GM21390 (cell line): Measurements from ENCODE around the gene ZBTB22.

ENCODE experiments used
- ATAC-seq: cut with Tn5 transposase; IDR thresholded peaks from one replicate; pipeline ENCODE4 v1.9.1; 2021; ENCODE audit not compliant: unreplicated experiment

ZBTB22 gene

DNA sequence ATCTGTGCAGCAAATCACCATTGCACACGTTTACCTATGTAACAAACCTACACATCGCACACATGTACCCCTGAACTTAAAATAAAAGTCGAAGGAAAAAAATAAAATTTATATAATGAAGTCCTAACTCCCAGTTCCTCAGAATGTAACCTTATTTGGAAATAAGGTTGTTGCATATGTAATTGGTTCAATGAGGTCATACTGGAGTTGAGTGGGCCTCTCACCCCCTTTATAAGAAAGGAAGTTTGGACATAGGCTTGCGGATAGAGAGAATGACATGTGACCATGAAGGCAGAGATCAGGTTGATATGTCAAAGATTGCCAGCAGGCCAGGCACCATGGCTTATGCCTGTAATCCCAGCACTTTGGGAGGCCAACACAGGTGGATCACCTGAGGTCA lies 16.1 kb upstream of the ZBTB22 start:
- ATAC-seq, result no peak

- no peak for ATAC-seq
Observed at GRCh38 chr6:33330736-33331135, 13.2 kb upstream of the ZBTB22 start.

DNA sequence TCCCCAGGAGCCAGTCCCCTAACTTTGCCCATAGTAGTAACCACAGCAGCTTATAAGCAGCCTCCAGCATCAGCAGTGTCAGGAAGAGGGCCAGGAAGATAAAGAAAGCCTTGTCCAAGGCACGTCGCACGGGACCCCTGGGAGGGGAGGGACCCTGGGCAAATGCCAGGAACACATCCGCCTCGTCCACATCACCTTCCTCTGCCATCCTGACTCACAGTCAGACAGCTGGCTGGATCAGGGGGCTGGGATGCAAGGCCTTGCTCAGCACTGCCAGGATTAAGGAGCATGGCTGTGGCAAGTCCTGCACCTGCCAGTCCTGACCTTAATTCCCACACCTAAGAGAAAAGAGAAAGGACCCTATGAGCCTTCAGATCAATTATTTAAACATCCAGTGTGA lies 11.5 kb upstream of the ZBTB22 start:
- no peak for ATAC-seq

DNA sequence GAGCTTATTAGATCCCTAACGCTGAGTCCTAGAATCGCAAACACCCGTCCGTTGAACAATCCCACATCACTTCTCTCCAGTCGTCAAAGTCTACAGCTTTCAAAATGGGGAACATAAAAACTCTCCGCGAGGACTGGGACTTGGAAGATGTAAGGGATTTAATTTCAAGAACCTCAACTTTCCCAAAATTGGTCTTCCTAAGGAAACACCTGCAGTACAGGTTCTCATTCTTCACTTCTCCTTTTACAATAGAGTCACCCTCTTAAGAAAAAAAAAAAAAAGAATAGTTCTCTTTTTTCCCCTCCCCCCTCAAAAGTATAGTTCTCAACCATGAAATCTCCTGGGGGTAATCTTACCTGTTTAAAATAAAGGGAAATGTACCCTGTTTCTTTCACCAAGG lies 6.6 kb upstream of the ZBTB22 start:
- ATAC-seq, result no peak

DNA sequence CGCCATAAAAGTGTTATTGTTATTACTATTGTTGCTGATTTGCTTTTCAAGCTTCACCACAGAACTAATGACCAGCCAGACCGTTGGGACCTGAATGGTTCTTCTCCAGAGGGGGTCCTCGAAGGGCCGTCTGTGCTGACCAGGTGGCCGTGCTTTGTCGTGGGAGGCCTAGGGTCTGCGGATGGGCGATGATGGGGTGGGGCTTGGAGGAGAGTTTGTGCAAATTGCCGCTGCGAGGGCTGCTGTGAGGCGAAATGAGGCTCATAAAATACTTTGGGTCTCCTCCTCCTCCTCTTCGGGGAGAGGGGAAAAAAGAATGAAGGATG lies 6.0 kb upstream of the ZBTB22 start:
- no peak for ATAC-seq

- no peak for ATAC-seq
Observed at GRCh38 chr6:33321227-33321626, 3.7 kb upstream of the ZBTB22 start.

- ATAC-seq, result no peak
Observed at GRCh38 chr6:33320315-33321181, 3.0 kb upstream of the ZBTB22 start.

- ATAC-seq, result no peak
Observed at GRCh38 chr6:33319939-33320314, 2.4 kb upstream of the ZBTB22 start.

DNA sequence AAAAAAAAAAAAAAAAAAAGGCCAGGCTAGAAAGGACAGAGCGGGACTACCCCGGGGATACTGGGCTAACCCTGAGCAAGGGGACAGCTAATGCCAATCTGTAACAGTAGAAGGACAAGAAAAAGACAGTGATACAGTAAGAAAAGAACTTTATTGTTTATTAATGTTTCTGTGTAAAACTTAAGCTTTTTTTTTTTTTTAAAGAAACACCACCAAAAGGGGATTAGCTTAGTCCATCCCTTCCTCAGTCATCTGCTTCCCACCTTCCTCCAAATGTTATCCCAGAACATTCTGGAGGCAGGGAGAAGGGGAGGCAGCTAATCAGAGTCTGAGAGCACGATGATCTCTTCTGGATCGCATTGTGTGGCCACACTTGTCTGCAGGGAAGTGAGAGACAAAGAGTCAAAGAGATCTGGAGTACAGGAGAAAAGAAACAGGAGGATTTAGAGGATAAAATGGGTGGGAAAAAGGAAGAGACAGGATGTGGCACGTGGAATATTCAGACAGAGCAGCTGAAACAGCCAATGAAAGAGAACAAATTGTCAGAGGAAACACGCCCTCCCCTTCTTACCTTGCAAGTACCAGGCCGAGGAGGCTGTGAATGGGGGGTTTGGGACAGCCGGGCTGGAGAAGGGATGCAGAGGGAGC lies 1.0 kb upstream of the ZBTB22 start:
- no peak for ATAC-seq

- no peak for ATAC-seq
Observed at GRCh38 chr6:33317419-33317668, 200 bp downstream of the ZBTB22 start.

DNA sequence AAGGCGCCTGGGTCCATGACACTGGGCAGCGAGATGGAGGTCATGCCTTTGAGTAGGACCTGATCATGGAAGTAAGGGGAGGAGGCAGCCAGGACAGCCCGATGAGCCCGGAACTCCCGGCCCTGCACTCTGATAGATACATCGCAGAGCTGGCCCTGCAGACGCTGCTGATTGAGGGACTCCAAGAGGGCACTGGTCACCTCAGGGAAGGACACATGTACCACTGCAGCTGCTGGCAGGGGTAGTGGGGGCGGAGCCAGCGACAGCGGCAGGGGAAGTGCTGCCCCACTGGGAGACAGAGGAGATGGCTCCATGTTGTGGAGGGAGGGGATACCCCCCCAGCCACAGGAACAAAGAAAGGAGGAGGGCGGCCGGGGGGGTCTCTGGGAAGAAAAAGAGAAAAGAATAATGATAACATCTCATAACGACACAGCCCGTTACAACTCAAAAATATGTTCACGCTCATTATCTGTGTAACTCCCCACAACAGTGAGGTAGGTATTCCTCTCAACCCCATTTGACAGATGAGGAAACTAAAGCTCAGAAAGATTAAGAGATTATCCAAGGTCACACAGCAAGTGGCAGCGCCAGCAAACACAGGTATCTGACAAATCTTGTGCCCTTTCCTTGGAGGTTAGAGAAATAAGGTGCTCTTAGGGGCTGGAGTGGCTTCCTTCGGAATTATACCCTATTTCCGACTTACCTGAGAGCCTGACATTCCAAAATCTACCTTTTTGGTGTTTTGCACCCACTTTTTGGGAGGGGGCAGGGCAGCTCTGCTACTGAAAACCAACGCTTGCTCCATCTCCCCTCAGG lies 733 bp downstream of the ZBTB22 start:
- ATAC-seq, result no peak

GRCh38 chr6:33315793-33316602 lies 1.5 kb downstream of the ZBTB22 start:
- ATAC-seq, result no peak

- no peak for ATAC-seq
Observed at GRCh38 chr6:33314943-33315792, 2.4 kb downstream of the ZBTB22 start.

- no peak for ATAC-seq
Observed at GRCh38 chr6:33314515-33314942, 3.0 kb downstream of the ZBTB22 start.

DNA sequence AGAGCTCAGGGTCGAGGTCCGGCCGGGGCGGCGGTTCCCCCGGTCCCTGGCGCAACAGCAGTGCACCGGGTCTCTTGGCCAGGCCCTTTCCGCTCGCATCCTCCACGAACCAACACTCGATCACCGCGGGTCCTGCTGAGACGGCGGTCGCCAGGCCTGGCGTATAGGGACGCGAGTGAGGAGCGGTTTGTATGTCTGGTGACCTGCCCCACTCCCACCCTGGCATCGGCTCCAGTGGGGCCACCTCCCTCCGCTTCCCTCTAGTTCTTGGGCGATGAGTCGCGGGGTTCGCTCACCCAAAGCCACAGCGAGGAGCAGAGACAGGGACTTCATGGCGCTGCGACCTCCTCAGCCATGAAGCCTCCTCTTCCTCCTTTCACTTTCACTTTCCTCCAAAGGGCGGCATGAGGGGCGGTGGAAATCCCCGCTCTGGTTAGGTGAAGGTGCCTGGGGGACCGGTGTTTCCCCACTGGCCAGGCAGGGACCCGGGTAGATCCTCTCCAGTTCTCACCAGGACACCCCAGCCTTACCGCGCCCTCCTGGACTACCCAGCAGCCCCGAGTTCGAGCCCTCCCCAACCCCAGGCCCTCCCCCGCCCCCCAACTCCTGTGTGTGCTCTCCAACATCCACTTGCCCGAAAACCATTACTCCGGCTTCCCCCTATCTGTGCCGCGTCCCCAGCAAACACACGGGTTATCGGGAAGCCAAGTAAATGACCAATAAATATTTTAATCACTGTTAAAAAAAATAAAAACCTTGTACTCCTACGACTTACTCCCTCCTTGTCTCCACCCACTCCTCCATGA lies 3.6 kb downstream of the ZBTB22 start, which contains the start of gene TAPBP:
TAPBP (minus strand) TSS at position 370 of the 806 bp plus-strand sequence; CDS start at position 333, 37 bp downstream.
- peak; percentile 36 for ATAC-seq

GRCh38 chr6:33313105-33313708 lies 4.3 kb downstream of the ZBTB22 start:
- no peak for ATAC-seq

GRCh38 chr6:33312361-33313104 lies 5.0 kb downstream of the ZBTB22 start:
- ATAC-seq, result no peak

GRCh38 chr6:33306356-33306755 lies 11.2 kb downstream of the ZBTB22 start:
- ATAC-seq, result no peak
